OCI-LY1 (cell line): ENCODE measurements around the gene PFN3.
A peak's percentile ranks its signal among the peaks of the same experiment; 100 is the strongest.

ENCODE experiments used
- H2AFZ ChIP-seq: fragments of 200-600 bp; sonication (generic), shearing (Covaris generic); 2 replicates; pipeline ENCODE4 v1.6.0; 2014; ENCODE audit warnings: antibody characterized with exemption, mild to moderate bottlenecking, low read length
- H3F3A ChIP-seq: fragments of 200-600 bp; sonication (generic), shearing (Covaris generic); 2 replicates; pipeline ENCODE4 v1.6.0; 2014; ENCODE audit warnings: mild to moderate bottlenecking, antibody characterized with exemption, low read length, moderate library complexity; ENCODE audit not compliant: insufficient read depth
- H3K27ac ChIP-seq: fragments of 200-600 bp; sonication (generic); 2 replicates; pipeline ENCODE4 v1.5.1; 2014; ENCODE audit warnings: low read length, mixed run types, mild to moderate bottlenecking, low read depth; ENCODE audit not compliant: poor library complexity, severe bottlenecking
- H3K27me3 ChIP-seq: fragments of 200-600 bp; sonication (generic); 2 replicates; pipeline ENCODE4 v1.6.0; 2014; ENCODE audit warnings: antibody characterized with exemption, mild to moderate bottlenecking, low read length, moderate library complexity; ENCODE audit not compliant: insufficient read depth
- H3K36me3 ChIP-seq: fragments of 200-600 bp; sonication (generic); 2 replicates; pipeline ENCODE4 v1.6.1; 2014; ENCODE audit warnings: mild to moderate bottlenecking, antibody characterized with exemption, low read length, moderate library complexity, mixed read lengths; ENCODE audit not compliant: insufficient read depth
- H3K4me1 ChIP-seq: fragments of 200-600 bp; sonication (generic); 2 replicates; pipeline ENCODE4 v1.5.1; 2014; ENCODE audit warnings: mild to moderate bottlenecking, low read length, moderate library complexity; ENCODE audit not compliant: insufficient read depth, severe bottlenecking
- H3K4me2 ChIP-seq: fragments of 200-600 bp; sonication (generic), shearing (Covaris generic); 2 replicates; pipeline ENCODE4 v1.6.1; 2014; ENCODE audit warnings: low read length
- H3K4me3 ChIP-seq: fragments of 200-600 bp; sonication (generic); 2 replicates; pipeline ENCODE4 v1.5.1; 2014; ENCODE audit warnings: low read length, low read depth, mild to moderate bottlenecking, mixed read lengths; ENCODE audit not compliant: poor library complexity, severe bottlenecking
- H3K79me2 ChIP-seq: fragments of 200-600 bp; shearing (Covaris generic); 2 replicates; pipeline ENCODE4 v1.6.1; 2016; ENCODE audit warnings: mixed run types, low read length, mixed read lengths; ENCODE audit not compliant: insufficient read depth
- H3K9ac ChIP-seq: fragments of 200-600 bp; sonication (generic), shearing (Covaris generic); 2 replicates; pipeline ENCODE4 v1.6.1; 2014; ENCODE audit warnings: mild to moderate bottlenecking, low read length, mixed read lengths
- H3K9me2 ChIP-seq: fragments of 200-600 bp; sonication (generic), shearing (Covaris generic); 2 replicates; pipeline ENCODE4 v1.6.1; 2014; ENCODE audit warnings: low read depth, mild to moderate bottlenecking, low read length, mixed read lengths
- H3K9me3 ChIP-seq: fragments of 200-600 bp; shearing (Covaris generic); 2 replicates; pipeline ENCODE4 v1.6.1; 2014; ENCODE audit warnings: low read length, mixed read lengths
- H4K20me1 ChIP-seq: fragments of 200-600 bp; sonication (generic), shearing (Covaris generic); 2 replicates; pipeline ENCODE4 v1.6.0; 2016; ENCODE audit warnings: mild to moderate bottlenecking, low read length; ENCODE audit not compliant: insufficient read depth
- CTCF ChIP-seq: fragments of 200-600 bp; sonication (generic), shearing (Covaris generic); IDR thresholded peaks from 2 replicates; pipeline ENCODE4 v1.5.1; 2017; ENCODE audit warnings: mild to moderate bottlenecking, antibody characterized with exemption, low read length, moderate library complexity, mixed read lengths
- EZH2 ChIP-seq: fragments of 200-600 bp; sonication (generic), shearing (Covaris generic); IDR thresholded peaks from 2 replicates; pipeline ENCODE4 v1.8.0; 2017; ENCODE audit warnings: borderline replicate concordance, mixed run types, mild to moderate bottlenecking, antibody characterized with exemption, low read length, moderate library complexity, mixed read lengths

PFN3 gene

GRCh38 chr5:177363565-177363964, 36.9 kb downstream of the PFN3 start:
- no peaks in the 10 kb centered on the region for H4K20me1 ChIP-seq
- H3K4me1 ChIP-seq = peaks cover 52% of the 10 kb centered on the region
- H3K36me3 ChIP-seq = peaks cover 12% of the 10 kb centered on the region
- peak overlapping the region; percentile 69; the same call in 1 of the 2 replicates for H3K9ac ChIP-seq
- H3K9me2 ChIP-seq = no peaks in the 10 kb centered on the region
- TF ChIP-seq EZH2 = no peak
- TF ChIP-seq CTCF = no peak
- no peaks in the 10 kb centered on the region for H3F3A ChIP-seq
- H3K4me3 ChIP-seq = peak overlapping the region; percentile 63
- H3K4me2 ChIP-seq = peak overlapping the region; percentile 80
- no peaks in the 10 kb centered on the region for H3K79me2 ChIP-seq
- no peak overlapping the region for H2AFZ ChIP-seq
- no peaks in the 10 kb centered on the region for H3K9me3 ChIP-seq
- no peaks in the 10 kb centered on the region for H3K27me3 ChIP-seq
- H3K27ac ChIP-seq = peak overlapping the region; percentile 29

- Histone ChIP-seq H3K27ac (peak overlapping the region; percentile 90), H3K27me3 (no peaks in the 10 kb centered on the region), H3F3A (no peaks in the 10 kb centered on the region), H3K9ac (peak overlapping the region; percentile 69), H3K36me3 (peaks cover 5% of the 10 kb centered on the region), H4K20me1 (no peaks in the 10 kb centered on the region), H3K4me2 (peak overlapping the region; percentile 80), H3K9me2 (no peaks in the 10 kb centered on the region), H3K9me3 (no peaks in the 10 kb centered on the region), H3K4me1 (peaks cover 57% of the 10 kb centered on the region), H2AFZ (no peak overlapping the region), H3K4me3 (peak overlapping the region; percentile 63), H3K79me2 (no peaks in the 10 kb centered on the region)
- TF ChIP-seq CTCF (no peak), EZH2 (no peak)
These were observed 37.6 kb downstream of the PFN3 start for GRCh38 chr5:177362610-177363507.

GRCh38 chr5:177362292-177362609, 38.2 kb downstream of the PFN3 start:
- Histone ChIP-seq H3K4me2 (peak overlapping the region; percentile 80), H3K4me1 (peaks cover 61% of the 10 kb centered on the region), H3K79me2 (no peaks in the 10 kb centered on the region), H2AFZ (no peak overlapping the region), H3K36me3 (0 out of 2 replicates have a peak, but pooled peaks cover under 1% of the 10 kb centered on the region), H3K9me3 (no peaks in the 10 kb centered on the region), H3K9ac (peak overlapping the region; percentile 69; the same call in 1 of the 2 replicates), H3F3A (no peaks in the 10 kb centered on the region), H3K27ac (peak overlapping the region; percentile 90), H3K9me2 (no peaks in the 10 kb centered on the region), H3K4me3 (peak overlapping the region; percentile 63), H4K20me1 (no peaks in the 10 kb centered on the region), H3K27me3 (no peaks in the 10 kb centered on the region)
- TF ChIP-seq CTCF (no peak), EZH2 (no peak)
